ENCODE measurements around the gene BTBD16. TPM values are rescaled to one million over a fixed set of nuclear protein-coding genes. Genes with fewer than 3 reads are reported as not detected.
A peak's percentile ranks its signal among the peaks of the same experiment; 100 is the strongest.

Gene BTBD16
- total and polyA plus RNA-seq, 10 of the 15 experiments (the other 5 are each of a cell fraction or from before 2014, with no cell fraction given), result 0.11 TPM; not detected in 9

GRCh38 chr10:122307669-122308416 is 36.7 kb downstream of the BTBD16 start (continued):
- TF ChIP-seq EP300 (IDR thresholded peaks at IDR 0.05; ENCODE audit: borderline replicate concordance in 1 of 2, control insufficient read depth in 1 of 2, low read depth in 2 of 2, low read length in 2 of 2) (peak; percentile 38 to 46; a peak in 2 of 4 replicates), IRF5 (IDR thresholded peaks at IDR 0.05; ENCODE audit: borderline replicate concordance) (no peak), MEF2B (IDR thresholded peaks at IDR 0.05; ENCODE audit: partially characterized antibody, poor library complexity, severe bottlenecking) (peak; percentile 20), KAT2A (conservative IDR thresholded peaks at IDR 0.05; ENCODE audit: control insufficient read depth, low read depth, low read length) (no peak), IRF4 (IDR thresholded peaks at IDR 0.05; ENCODE audit: low read depth, low read length) (peak; percentile 54; the same call in 1 of the 2 replicates), NFYA (IDR thresholded peaks at IDR 0.05; ENCODE audit: borderline replicate concordance, low read depth, low read length) (no peak), ZNF217 (IDR thresholded peaks at IDR 0.05) (no peak), RAD21 (IDR thresholded peaks at IDR 0.05; ENCODE audit: insufficient read depth, low read depth, low read length) (no peak), MEF2A (IDR thresholded peaks at IDR 0.05; ENCODE audit: insufficient read depth, low read depth, low read length) (0 out of 2 replicates have a peak, but pooled peaks have one; percentile 14), BHLHE40 (IDR thresholded peaks at IDR 0.05; ENCODE audit: borderline replicate concordance in 1 of 2, low read depth in 2 of 2, low read length in 1 of 2) (peak in 1 of 2 experiments; percentile 31; a peak in 1 of 4 replicates), ZBTB33 (IDR thresholded peaks at IDR 0.05) (no peak)
